OCI-LY3 (cell line): ENCODE results near the gene MAPK14.
A peak's percentile ranks its signal among the peaks of the same experiment; 100 is the strongest.

Experiments used
- H2AFZ ChIP-seq: fragments of 200-600, 300-600 bp; shearing (Covaris generic); 2 replicates; pipeline ENCODE4 v1.6.0; 2014; ENCODE audit warnings: antibody characterized with exemption, low read depth, low read length
- H3K27ac ChIP-seq: fragments of 200-600, 300-600 bp; sonication (generic); 2 replicates; pipeline ENCODE4 v1.5.1; 2014; ENCODE audit warnings: mild to moderate bottlenecking, low read length, moderate library complexity, mixed read lengths
- H3K27me3 ChIP-seq: fragments of 200-600, 300-600 bp; sonication (generic); 2 replicates; pipeline ENCODE4 v1.6.1; 2014; ENCODE audit warnings: low read depth, low read length, mixed read lengths
- H3K36me3 ChIP-seq: fragments of 200-600, 300-600 bp; sonication (generic); replicated peaks from 2 replicates; pipeline ENCODE3; 2014; ENCODE audit warnings: low read depth, low read length, mixed read lengths
- H3K4me1 ChIP-seq: fragments of 300-600, 200-600 bp; sonication (generic); 2 replicates; pipeline ENCODE4 v1.6.1; 2014; ENCODE audit warnings: low read length, mixed read lengths
- H3K4me2 ChIP-seq: fragments of 200-600, 300-600 bp; sonication (generic); 2 replicates; pipeline ENCODE4 v1.6.1; 2014; ENCODE audit warnings: low read length, mixed read lengths
- H3K4me3 ChIP-seq: fragments of 300-600, 200-600 bp; sonication (generic); 2 replicates; pipeline ENCODE4 v1.5.1; 2014; ENCODE audit warnings: antibody characterized with exemption, mild to moderate bottlenecking, low read length, moderate library complexity
- H3K79me2 ChIP-seq: fragments of 300-600, 200-600 bp; shearing (Covaris generic); 2 replicates; pipeline ENCODE4 v1.6.1; 2014; ENCODE audit warnings: mild to moderate bottlenecking, low read length, mixed read lengths
- H3K9ac ChIP-seq: fragments of 300-600, 200-600 bp; shearing (Covaris generic); 2 replicates; pipeline ENCODE4 v1.6.0; 2014; ENCODE audit warnings: mild to moderate bottlenecking, low read length, moderate library complexity
- H3K9me3 ChIP-seq: fragments of 200-600, 300-600 bp; shearing (Covaris generic); 2 replicates; pipeline ENCODE4 v1.6.1; 2014; ENCODE audit warnings: low read length, mixed read lengths; ENCODE audit not compliant: insufficient read depth
- H4K20me1 ChIP-seq: fragments of 200-600, 300-600 bp; sonication (generic); 2 replicates; pipeline ENCODE4 v1.6.1; 2016; ENCODE audit warnings: low read length, mixed read lengths; ENCODE audit not compliant: insufficient read depth
- CTCF ChIP-seq: fragments of 200-600, 300-600 bp; sonication (generic); IDR thresholded peaks from 2 replicates; pipeline ENCODE4 v1.5.1; 2014; ENCODE audit warnings: antibody characterized with exemption, low read length, low read depth
- EZH2phosphoT487 ChIP-seq: fragments of 200-600 bp; shearing (Covaris generic); IDR thresholded peaks from 2 replicates; pipeline ENCODE4 v1.6.1; 2018; ENCODE audit warnings: antibody characterized with exemption, mixed run types, low read depth

The MAPK14 gene

GRCh38 chr6:36038120-36038876 is 10.7 kb downstream of the MAPK14 start:
- peaks cover 2% of the 10 kb centered on the region for H3K36me3 ChIP-seq
- H4K20me1 ChIP-seq, result peaks cover 76% of the 10 kb centered on the region
- peak overlapping the region; percentile 13; the same call in 1 of the 2 replicates for H3K4me2 ChIP-seq
- H3K4me1 ChIP-seq, result peaks cover 16% of the 10 kb centered on the region
- no peak overlapping the region for H3K27ac ChIP-seq
- no peaks in the 10 kb centered on the region for H3K27me3 ChIP-seq
- TF ChIP-seq CTCF, result no peak
- TF ChIP-seq EZH2phosphoT487, result no peak
- H3K4me3 ChIP-seq, result no peak overlapping the region
- no peak overlapping the region for H3K9ac ChIP-seq
- no peak overlapping the region for H2AFZ ChIP-seq
- H3K9me3 ChIP-seq, result no peaks in the 10 kb centered on the region
- H3K79me2 ChIP-seq, result peaks cover 99% of the 10 kb centered on the region

GRCh38 chr6:36039112-36039511 is 11.5 kb downstream of the MAPK14 start:
- TF ChIP-seq EZH2phosphoT487, result no peak
- TF ChIP-seq CTCF, result no peak
- Histone ChIP-seq H3K4me2 (no peak overlapping the region), H3K79me2 (peaks cover 97% of the 10 kb centered on the region), H2AFZ (no peak overlapping the region), H3K9me3 (no peaks in the 10 kb centered on the region), H3K27me3 (no peaks in the 10 kb centered on the region), H3K36me3 (peaks cover 2% of the 10 kb centered on the region), H3K4me1 (peaks cover 16% of the 10 kb centered on the region), H3K4me3 (no peak overlapping the region), H3K9ac (no peak overlapping the region), H3K27ac (no peak overlapping the region), H4K20me1 (peaks cover 71% of the 10 kb centered on the region)

- Histone ChIP-seq H4K20me1 (peaks cover 67% of the 10 kb centered on the region), H3K4me1 (peaks cover 8% of the 10 kb centered on the region; the same call in 1 of the 2 replicates), H3K9me3 (no peaks in the 10 kb centered on the region), H3K4me2 (no peak overlapping the region), H2AFZ (no peak overlapping the region), H3K9ac (no peak overlapping the region), H3K27ac (no peak overlapping the region), H3K36me3 (peaks cover 2% of the 10 kb centered on the region), H3K27me3 (no peaks in the 10 kb centered on the region), H3K79me2 (peaks cover 92% of the 10 kb centered on the region), H3K4me3 (no peak overlapping the region)
- TF ChIP-seq EZH2phosphoT487 (no peak), CTCF (no peak)
Measured at GRCh38 chr6:36040958-36041357, 13.3 kb downstream of the MAPK14 start.

- no peak overlapping the region for H3K9ac ChIP-seq
- H3K36me3 ChIP-seq, result peaks cover 2% of the 10 kb centered on the region
- no peak overlapping the region for H3K27ac ChIP-seq
- peaks cover 62% of the 10 kb centered on the region for H4K20me1 ChIP-seq
- H3K79me2 ChIP-seq, result peaks cover 89% of the 10 kb centered on the region
- no peaks in the 10 kb centered on the region for H3K27me3 ChIP-seq
- H3K4me3 ChIP-seq, result no peak overlapping the region
- TF ChIP-seq EZH2phosphoT487 (no peak), CTCF (no peak)
- no peak overlapping the region for H2AFZ ChIP-seq
- peaks cover 8% of the 10 kb centered on the region; the same call in 1 of the 2 replicates for H3K4me1 ChIP-seq
- H3K9me3 ChIP-seq, result no peaks in the 10 kb centered on the region
- H3K4me2 ChIP-seq, result no peak overlapping the region
Measured at GRCh38 chr6:36042618-36043260, 15.1 kb downstream of the MAPK14 start.
